Thymus (tissue), 11 donors: Measurements from ENCODE around the gene PORCN. TPM values are rescaled to one million over a fixed set of nuclear protein-coding genes. Genes with fewer than 3 reads are reported as not detected.
A peak's percentile ranks its signal among the peaks of the same experiment; 100 is the strongest.

Experiments used
- DNase-seq, 9 donors: peaks; one replicate each; pipeline ENCODE4 v3.0.0-alpha.2; 2013; ENCODE audit warnings: low spot score in 9 of 9, low read depth in 6 of 9, missing footprints in 1 of 9
- H3K27ac ChIP-seq, 2 donors: one replicate each; pipeline ENCODE4 v1.5.1; 2013; ENCODE audit warnings: control low read depth in 1 of 2, low read depth in 1 of 2, low read length in 1 of 2, mild to moderate bottlenecking in 1 of 2, moderate library complexity in 1 of 2
- H3K27me3 ChIP-seq, 2 donors: one replicate each; pipeline ENCODE4 v1.5.1; 2013; ENCODE audit warnings: low read length in 1 of 2; ENCODE audit not compliant: control insufficient read depth in 2 of 2, insufficient read depth in 1 of 2
- H3K36me3 ChIP-seq, 2 donors: one replicate each; pipeline ENCODE4 v1.5.1; 2013; ENCODE audit warnings: low read length in 1 of 2, mild to moderate bottlenecking in 1 of 2, moderate library complexity in 1 of 2; ENCODE audit not compliant: control insufficient read depth in 2 of 2, insufficient read depth in 2 of 2
- H3K4me1 ChIP-seq, 2 donors: one replicate each; pipeline ENCODE4 v1.5.1; 2013; ENCODE audit warnings: low read length in 2 of 2; ENCODE audit not compliant: control insufficient read depth in 2 of 2, insufficient read depth in 2 of 2
- H3K4me3 ChIP-seq, 2 donors: one replicate each; pipeline ENCODE4 v1.5.1; 2013; ENCODE audit warnings: low read length in 2 of 2, control low read depth in 1 of 2, mild to moderate bottlenecking in 1 of 2
- H3K9me3 ChIP-seq, 2 donors: one replicate each; pipeline ENCODE4 v1.5.1; 2013; ENCODE audit warnings: low read length in 1 of 2, mild to moderate bottlenecking in 1 of 2; ENCODE audit not compliant: control insufficient read depth in 2 of 2, insufficient read depth in 1 of 2
- WGBS: extraction: QIAGEN DNeasy Blood & Tissue Kit; methylation state at CpG from one replicate; pipeline ENCODE4 v1.1.7; 2013; 5-methylcytosine and 5-hydroxymethylcytosine counted together
- polyA plus RNA-seq: library from polyadenylated mRNA; stranded (reverse); fragments of 200-250 nt; gene quantifications from one replicate; pipeline ENCODE4 v1.2.3, GENCODE V29; 2013
- total RNA-seq: library from RNA; stranded (reverse); fragments of 120-200 nt; gene quantifications from one replicate; pipeline ENCODE4 v1.2.4, GENCODE V29; 2013
- donor health status: healthy.

Gene PORCN
- total and polyA plus RNA-seq, 2 donors, result 3.4 to 6.1 TPM

GRCh38 chrX:48474127-48474526 is 34.7 kb upstream of the PORCN start:
- H3K27me3 ChIP-seq, result no peaks in the 10 kb centered on the region
- no peaks in the 10 kb centered on the region for H3K36me3 ChIP-seq
- H3K4me3 ChIP-seq, result no peak overlapping the region
- H3K4me1 ChIP-seq, result peaks cover 5 to 9% of the 10 kb centered on the region in 2 donors
- peak in 1 of 9 donors; percentile 19 for DNase-seq
- 86% methylated on average over 10 of the region's 10 CpGs for whole genome bisulfite sequencing
- no peak overlapping the region for H3K27ac ChIP-seq
- no peaks in the 10 kb centered on the region for H3K9me3 ChIP-seq

GRCh38 chrX:48474581-48474980 is 34.2 kb upstream of the PORCN start:
- 98% methylated on average over 6 of the region's 6 CpGs for WGBS
- H3K4me1 ChIP-seq, result peaks cover 2 to 7% of the 10 kb centered on the region in 2 donors
- DNase-seq, result no peak
- no peaks in the 10 kb centered on the region for H3K36me3 ChIP-seq
- no peaks in the 10 kb centered on the region for H3K27me3 ChIP-seq
- no peaks in the 10 kb centered on the region for H3K9me3 ChIP-seq
- no peak overlapping the region for H3K27ac ChIP-seq
- no peak overlapping the region for H3K4me3 ChIP-seq

DNA sequence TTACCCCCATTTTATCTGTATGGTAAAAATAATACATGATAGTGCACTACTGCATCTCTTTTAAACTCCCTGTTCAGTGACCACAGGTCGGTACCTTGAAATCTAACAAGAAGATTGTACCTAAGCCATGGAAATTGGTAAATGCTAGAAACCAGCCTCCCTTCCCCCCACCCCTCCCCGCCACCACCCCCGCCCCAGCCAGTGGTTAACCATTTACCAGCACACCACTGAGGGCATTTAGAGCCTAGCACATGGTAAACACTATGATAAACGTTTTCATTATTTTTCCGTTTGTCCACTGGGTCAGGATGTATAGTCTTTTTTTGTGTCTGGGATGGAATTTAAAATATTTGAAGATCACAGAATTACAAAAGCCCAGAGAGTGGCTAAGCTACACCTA is 33.5 kb upstream of the PORCN start:
- no peaks in the 10 kb centered on the region for H3K36me3 ChIP-seq
- DNase-seq, result no peak
- peaks cover 0 to 3% of the 10 kb centered on the region in 2 donors for H3K4me1 ChIP-seq
- H3K27ac ChIP-seq, result peak overlapping the region in 1 of 2 donors; percentile 79
- peak overlapping the region; percentile 62 to 73 for H3K4me3 ChIP-seq
- WGBS, result 4% methylated on average over 5 of the region's 5 CpGs
- H3K27me3 ChIP-seq, result no peaks in the 10 kb centered on the region
- H3K9me3 ChIP-seq, result no peaks in the 10 kb centered on the region

GRCh38 chrX:48475774-48476577 is 32.8 kb upstream of the PORCN start, which contains the start of gene FTSJ1:
Gene FTSJ1 (plus strand): TSS chrX:48476199. CDS start chrX:48478048, 1,849 bp downstream.
- Histone ChIP-seq H3K9me3 (no peaks in the 10 kb centered on the region), H3K36me3 (peaks cover 0 to 2% of the 10 kb centered on the region in 2 donors), H3K27me3 (no peaks in the 10 kb centered on the region), H3K4me1 (peaks cover 0 to 3% of the 10 kb centered on the region in 2 donors), H3K27ac (peak within 1 kb of the TSS; percentile 70 to 79), H3K4me3 (peak within 1 kb of the TSS; percentile 62 to 73)
- WGBS, result under 1% methylated on average over 75 of the region's 75 CpGs
- peak; percentile 72 to 93 (median 83) for DNase-seq

GRCh38 chrX:48476919-48477318 is 31.9 kb upstream of the PORCN start:
- H3K4me3 ChIP-seq, result peak overlapping the region; percentile 62 to 73
- peaks cover 0 to 3% of the 10 kb centered on the region in 2 donors for H3K4me1 ChIP-seq
- H3K36me3 ChIP-seq, result peaks cover 9 to 12% of the 10 kb centered on the region in 2 donors
- H3K27me3 ChIP-seq, result no peaks in the 10 kb centered on the region
- no peak for DNase-seq
- no peak overlapping the region for H3K27ac ChIP-seq
- H3K9me3 ChIP-seq, result no peaks in the 10 kb centered on the region
- WGBS, result 72% methylated on average over 4 of the region's 4 CpGs

- H3K9me3 ChIP-seq, result no peaks in the 10 kb centered on the region
- H3K27me3 ChIP-seq, result no peaks in the 10 kb centered on the region
- 98% methylated on average over 19 of the region's 19 CpGs for WGBS
- peaks cover 17 to 19% of the 10 kb centered on the region in 2 donors for H3K36me3 ChIP-seq
- DNase-seq, result no peak
- H3K27ac ChIP-seq, result no peak overlapping the region
- peaks cover 0 to 3% of the 10 kb centered on the region in 2 donors for H3K4me1 ChIP-seq
- no peak overlapping the region for H3K4me3 ChIP-seq
Measured at GRCh38 chrX:48477960-48478755, 30.6 kb upstream of the PORCN start.

GRCh38 chrX:48478806-48479205 is 30.0 kb upstream of the PORCN start:
- Histone ChIP-seq H3K4me3 (no peak overlapping the region), H3K27ac (no peak overlapping the region), H3K27me3 (no peaks in the 10 kb centered on the region), H3K4me1 (peaks cover 0 to 3% of the 10 kb centered on the region in 2 donors), H3K9me3 (no peaks in the 10 kb centered on the region), H3K36me3 (peaks cover 20 to 24% of the 10 kb centered on the region in 2 donors)
- no peak for DNase-seq
- WGBS, result 100% methylated on average over 5 of the region's 5 CpGs

DNA sequence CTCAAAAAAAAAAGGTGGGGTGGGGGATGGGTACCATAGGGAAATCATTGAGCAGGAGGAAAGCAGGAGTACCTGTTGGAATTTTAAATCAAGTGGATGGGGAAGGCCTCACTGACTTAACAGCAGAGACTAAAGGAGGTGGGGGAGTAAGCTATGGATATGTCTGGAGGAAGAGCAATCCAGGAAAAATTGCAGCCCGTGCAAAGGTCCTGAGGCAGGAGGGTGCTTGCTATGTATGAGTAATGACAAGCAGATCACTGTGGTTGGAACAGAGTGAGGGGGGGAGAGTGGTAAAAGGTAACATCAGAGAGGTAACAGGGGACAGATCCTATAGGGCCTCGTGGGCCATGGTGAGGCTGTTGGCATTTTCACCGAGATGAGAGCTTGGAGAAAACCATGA is 28.6 kb upstream of the PORCN start:
- 100% methylated on average over 3 of the region's 3 CpGs for WGBS
- Histone ChIP-seq H3K4me1 (no peaks in the 10 kb centered on the region), H3K27ac (no peak overlapping the region), H3K36me3 (peaks cover 23 to 25% of the 10 kb centered on the region in 2 donors), H3K9me3 (no peaks in the 10 kb centered on the region), H3K27me3 (no peaks in the 10 kb centered on the region), H3K4me3 (no peak overlapping the region)
- no peak for DNase-seq

GRCh38 chrX:48480583-48480982 is 28.2 kb upstream of the PORCN start:
- WGBS, result over 99% methylated on average over 3 of the region's 3 CpGs
- Histone ChIP-seq H3K9me3 (no peaks in the 10 kb centered on the region), H3K4me3 (no peak overlapping the region), H3K27me3 (no peaks in the 10 kb centered on the region), H3K4me1 (no peaks in the 10 kb centered on the region), H3K36me3 (peaks cover 23 to 25% of the 10 kb centered on the region in 2 donors), H3K27ac (no peak overlapping the region)
- DNase-seq, result no peak
